Chondrocyte (in vitro differentiated cells): ENCODE results near the gene CRYAB. TPM values are rescaled to one million over a fixed set of nuclear protein-coding genes. Genes with fewer than 3 reads are reported as not detected.

Experiments used
- DNase-seq: peaks from one replicate; pipeline ENCODE4 v3.0.0; 2021; ENCODE audit warnings: mixed read lengths, low spot score
- H3K27ac Mint-ChIP-seq: one replicate; pipeline ENCODE4 v1.8.0; 2021; ENCODE audit warnings: mild to moderate bottlenecking, moderate library complexity, mixed read lengths; ENCODE audit not compliant: unreplicated experiment
- H3K27me3 Mint-ChIP-seq: 2 replicates; pipeline ENCODE4 v1.8.0; 2021; ENCODE audit warnings: low read depth, mixed read lengths
- H3K36me3 Mint-ChIP-seq: 2 replicates; pipeline ENCODE4 v1.8.0; 2021; ENCODE audit warnings: low read depth, mixed read lengths
- H3K4me1 Mint-ChIP-seq: 2 replicates; pipeline ENCODE4 v1.8.0; 2021; ENCODE audit warnings: low read depth, mild to moderate bottlenecking, mixed read lengths
- H3K4me3 Mint-ChIP-seq: one replicate; pipeline ENCODE4 v1.8.0; 2021; ENCODE audit warnings: mild to moderate bottlenecking, moderate library complexity, mixed read lengths; ENCODE audit not compliant: unreplicated experiment
- H3K9me3 Mint-ChIP-seq: 2 replicates; pipeline ENCODE4 v1.8.0; 2021; ENCODE audit warnings: low read depth, mixed read lengths
- total RNA-seq: library from RNA; stranded (reverse); gene quantifications from 3 replicates; pipeline ENCODE4 v1.2.1, GENCODE V29; 2021
- TF ChIP-seq, protein P1 (sequence below): fragments of 200-600 bp; sonication (generic); IDR thresholded peaks from 2 replicates; pipeline ENCODE4 v1.5.0; 2021; ENCODE audit warnings: antibody characterized with exemption, mild to moderate bottlenecking, moderate library complexity

Gene CRYAB
- total RNA-seq, 1 donor from 2014 or later: 1,975 TPM

DNA sequence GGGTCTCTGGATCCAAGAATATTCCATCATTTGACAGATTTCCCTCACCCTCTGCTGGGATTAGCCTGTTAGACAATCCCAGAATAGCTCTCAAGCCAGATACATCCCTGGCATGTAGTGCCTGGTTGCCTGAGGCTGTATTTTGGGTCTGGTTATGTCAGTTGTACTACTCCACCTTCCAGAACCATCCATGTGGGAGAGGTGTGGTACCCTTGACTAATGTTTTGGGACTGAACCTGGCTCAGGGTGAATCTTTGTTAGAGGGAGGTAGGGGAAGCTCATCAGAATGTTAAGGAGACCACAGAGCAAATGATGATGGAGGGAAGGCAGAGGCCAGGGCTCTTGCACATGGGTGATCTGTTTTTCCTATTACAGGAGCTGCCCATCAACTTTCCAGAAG is 12.4 kb upstream of the CRYAB start:
- no peak overlapping the region for H3K4me3 Mint-ChIP-seq
- H3K9me3 Mint-ChIP-seq: no peaks in the 10 kb centered on the region

DNA sequence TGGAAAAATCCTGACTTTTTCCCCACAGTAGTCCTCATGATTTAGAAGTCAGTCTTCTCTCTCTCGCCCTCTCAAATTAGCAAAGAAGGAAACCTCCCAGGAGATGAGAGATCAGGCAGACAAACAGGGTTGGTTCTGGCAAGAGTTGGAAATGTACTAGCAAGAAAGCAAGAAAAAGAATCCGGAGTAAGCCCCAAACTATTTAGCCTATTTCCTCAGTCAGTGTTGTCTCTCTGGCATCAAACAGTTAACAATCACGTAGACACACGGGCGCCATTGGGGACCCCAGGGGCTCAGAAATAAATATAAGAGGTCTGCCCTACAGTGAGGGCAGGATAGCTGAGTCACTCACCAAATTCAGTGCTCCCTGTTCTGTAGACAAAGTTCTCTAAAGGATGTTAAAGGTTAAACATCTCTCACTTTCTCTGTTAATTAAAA is 11.8 kb upstream of the CRYAB start:
- H3K4me3 Mint-ChIP-seq: peak overlapping the region; percentile 52
- TF ChIP-seq, protein P1, sequence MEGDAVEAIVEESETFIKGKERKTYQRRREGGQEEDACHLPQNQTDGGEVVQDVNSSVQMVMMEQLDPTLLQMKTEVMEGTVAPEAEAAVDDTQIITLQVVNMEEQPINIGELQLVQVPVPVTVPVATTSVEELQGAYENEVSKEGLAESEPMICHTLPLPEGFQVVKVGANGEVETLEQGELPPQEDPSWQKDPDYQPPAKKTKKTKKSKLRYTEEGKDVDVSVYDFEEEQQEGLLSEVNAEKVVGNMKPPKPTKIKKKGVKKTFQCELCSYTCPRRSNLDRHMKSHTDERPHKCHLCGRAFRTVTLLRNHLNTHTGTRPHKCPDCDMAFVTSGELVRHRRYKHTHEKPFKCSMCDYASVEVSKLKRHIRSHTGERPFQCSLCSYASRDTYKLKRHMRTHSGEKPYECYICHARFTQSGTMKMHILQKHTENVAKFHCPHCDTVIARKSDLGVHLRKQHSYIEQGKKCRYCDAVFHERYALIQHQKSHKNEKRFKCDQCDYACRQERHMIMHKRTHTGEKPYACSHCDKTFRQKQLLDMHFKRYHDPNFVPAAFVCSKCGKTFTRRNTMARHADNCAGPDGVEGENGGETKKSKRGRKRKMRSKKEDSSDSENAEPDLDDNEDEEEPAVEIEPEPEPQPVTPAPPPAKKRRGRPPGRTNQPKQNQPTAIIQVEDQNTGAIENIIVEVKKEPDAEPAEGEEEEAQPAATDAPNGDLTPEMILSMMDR: no peak
- H3K27me3 Mint-ChIP-seq: no peaks in the 10 kb centered on the region
- no peaks in the 10 kb centered on the region for H3K36me3 Mint-ChIP-seq
- no peak for DNase-seq
- peak overlapping the region; percentile 96 for H3K27ac Mint-ChIP-seq
- peaks cover 65% of the 10 kb centered on the region for H3K4me1 Mint-ChIP-seq
- no peaks in the 10 kb centered on the region for H3K9me3 Mint-ChIP-seq

More for the DNA sequence above, 12.4 kb upstream of the CRYAB start:
- TF ChIP-seq, protein P1: no peak
- Mint-ChIP-seq H3K27ac (peak overlapping the region; percentile 96), H3K27me3 (no peaks in the 10 kb centered on the region), H3K4me1 (peaks cover 60% of the 10 kb centered on the region), H3K36me3 (no peaks in the 10 kb centered on the region)
- DNase-seq: no peak

DNA sequence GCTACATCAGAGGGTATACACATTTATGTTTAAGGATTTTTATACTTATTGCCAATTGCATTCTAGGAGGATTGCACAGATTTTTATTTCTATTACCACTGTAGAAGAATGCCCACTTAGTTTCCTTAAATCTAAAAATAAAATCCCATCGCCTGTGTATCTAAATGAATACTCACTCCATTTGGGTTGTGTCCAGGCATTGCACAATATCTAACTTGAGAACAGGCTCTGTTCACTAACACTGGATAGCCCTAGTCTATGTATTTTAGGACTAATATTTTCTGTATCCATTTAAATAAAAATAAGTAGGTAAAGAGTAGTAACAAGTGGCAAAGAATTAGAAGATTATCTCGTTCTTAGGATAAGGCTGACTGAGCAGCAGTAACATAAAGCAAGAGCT is 11.2 kb upstream of the CRYAB start:
- no peaks in the 10 kb centered on the region for H3K9me3 Mint-ChIP-seq
- H3K27ac Mint-ChIP-seq: peak overlapping the region; percentile 96
- no peaks in the 10 kb centered on the region for H3K36me3 Mint-ChIP-seq
- H3K4me3 Mint-ChIP-seq: peak overlapping the region; percentile 52
- H3K4me1 Mint-ChIP-seq: peaks cover 71% of the 10 kb centered on the region
- no peaks in the 10 kb centered on the region for H3K27me3 Mint-ChIP-seq
- TF ChIP-seq, protein P1: no peak
- DNase-seq: no peak

DNA sequence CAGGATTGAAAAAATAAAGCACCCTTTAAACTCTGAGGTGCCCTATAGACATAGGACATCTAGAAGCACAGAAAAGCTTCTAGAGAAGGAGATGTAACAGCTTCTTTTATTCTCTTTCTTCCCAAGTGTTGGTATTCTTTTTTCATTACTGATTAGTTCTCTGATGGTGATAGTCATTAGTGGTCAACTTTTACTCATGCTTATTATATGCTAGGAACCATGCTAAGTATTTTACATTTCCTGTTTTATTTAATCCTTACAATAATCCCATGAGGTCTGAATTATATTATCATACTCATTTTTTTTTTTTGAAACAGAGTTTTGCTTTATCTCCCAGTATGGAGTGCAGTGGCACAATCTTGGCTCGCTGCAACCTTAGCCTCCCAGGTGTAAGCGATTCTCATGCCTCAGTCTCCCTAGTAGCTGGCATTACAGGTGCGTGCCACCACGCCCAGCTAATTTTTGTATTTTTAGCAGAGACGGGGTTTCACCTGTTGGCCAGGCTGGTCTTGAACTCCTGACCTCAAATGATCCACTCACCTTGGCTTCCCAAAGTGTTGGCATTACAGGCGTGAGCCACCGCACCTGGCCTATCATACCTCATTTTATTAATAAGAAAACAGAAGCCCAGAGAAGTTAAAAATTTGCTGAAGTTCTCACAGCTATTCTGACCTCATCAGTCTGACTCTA is 10.1 kb upstream of the CRYAB start:
- Mint-ChIP-seq H3K27me3 (no peaks in the 10 kb centered on the region), H3K36me3 (no peaks in the 10 kb centered on the region), H3K27ac (peak overlapping the region; percentile 49), H3K9me3 (no peaks in the 10 kb centered on the region), H3K4me3 (no peak overlapping the region), H3K4me1 (peaks cover 70% of the 10 kb centered on the region)
- no peak for DNase-seq
- TF ChIP-seq, protein P1: no peak

DNA sequence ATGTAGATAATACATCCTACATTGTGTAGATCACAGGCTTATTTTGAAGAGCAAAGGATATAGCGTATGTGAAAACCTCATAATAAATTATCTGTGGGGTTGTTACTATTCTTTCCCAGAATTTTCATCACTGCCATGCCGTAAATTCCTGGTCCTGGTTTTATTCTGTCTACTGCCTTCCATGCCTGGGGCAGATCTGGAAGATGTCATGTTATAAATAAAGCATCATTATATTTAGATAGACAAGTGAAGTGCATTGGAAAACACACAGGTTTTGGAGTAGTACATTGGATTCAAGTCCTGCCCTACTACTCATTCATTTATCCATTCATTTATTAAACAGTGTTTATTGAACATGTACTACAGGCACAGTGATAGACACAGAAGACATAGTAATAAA is 9.3 kb upstream of the CRYAB start:
- Mint-ChIP-seq H3K36me3 (no peaks in the 10 kb centered on the region), H3K4me1 (peaks cover 71% of the 10 kb centered on the region)
- TF ChIP-seq, protein P1: no peak

More for the DNA sequence above, 9.3 kb upstream of the CRYAB start:
- Mint-ChIP-seq H3K27ac (no peak overlapping the region), H3K27me3 (no peaks in the 10 kb centered on the region), H3K4me3 (no peak overlapping the region), H3K9me3 (no peaks in the 10 kb centered on the region)
- no peak for DNase-seq
